Adipose tissue (tissue), 3 donors: ENCODE measurements around the gene CERCAM. TPM values are rescaled to one million over a fixed set of nuclear protein-coding genes. Genes with fewer than 3 reads are reported as not detected.
"Not testable (repeated sequence)": the region's sequence is repeated elsewhere in the genome, so short reads cannot be mapped to it uniquely, and the experiment has no call there.

Experiments used
- H3K27ac ChIP-seq: one replicate; pipeline ENCODE4 v1.5.1; 2013; ENCODE audit warnings: low read depth, low read length
- WGBS, 3 donors: extraction: QIAGEN DNeasy Blood & Tissue Kit; methylation state at CpG; one replicate each; pipeline ENCODE4 v1.1.7; 2013; 5-methylcytosine and 5-hydroxymethylcytosine counted together
- polyA plus RNA-seq, 3 donors: library from polyadenylated mRNA; stranded (reverse); fragments of 200-250 nt; gene quantifications; one replicate each; pipeline ENCODE4 v1.2.3, GENCODE V29; 2013
- donor health status: healthy with polysubstance abuse.
- donor health status: Bipolar disorder and iron deficiency.
- donor health status: healthy.

The CERCAM gene
- polyA plus RNA-seq, 3 donors = 13.8 to 59.4 (median 19.8) TPM

GRCh38 chr9:128413728-128414127 is 6.9 kb upstream of the CERCAM start:
- 88 to 91% (median 90%) methylated on average over 13 of the region's 13 CpGs for WGBS, 3 donors
- not testable (repeated sequence) for H3K27ac ChIP-seq

DNA sequence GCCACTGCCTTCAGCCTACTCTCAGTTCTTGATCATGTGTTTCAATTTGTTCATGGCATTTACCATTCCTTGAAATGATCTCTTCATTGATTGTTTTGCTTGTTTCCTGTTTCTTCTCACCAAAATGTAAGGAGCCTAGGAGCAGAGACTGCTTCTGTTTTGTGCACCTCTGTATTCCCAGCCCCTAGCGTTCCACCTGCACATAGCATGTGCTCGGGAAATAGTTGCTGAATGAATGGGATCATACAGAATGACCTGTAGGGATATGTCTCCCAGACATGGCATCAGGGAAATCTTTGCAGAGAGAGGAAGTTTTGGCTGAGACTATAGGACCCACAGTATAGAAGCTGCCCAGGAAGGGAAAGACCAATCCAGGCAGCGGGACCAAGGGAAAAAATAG is 6.2 kb upstream of the CERCAM start:
- H3K27ac ChIP-seq = no peak overlapping the region
- WGBS, 3 donors = 50 to 61% (median 60%) methylated on average over 3 of the region's 3 CpGs

DNA sequence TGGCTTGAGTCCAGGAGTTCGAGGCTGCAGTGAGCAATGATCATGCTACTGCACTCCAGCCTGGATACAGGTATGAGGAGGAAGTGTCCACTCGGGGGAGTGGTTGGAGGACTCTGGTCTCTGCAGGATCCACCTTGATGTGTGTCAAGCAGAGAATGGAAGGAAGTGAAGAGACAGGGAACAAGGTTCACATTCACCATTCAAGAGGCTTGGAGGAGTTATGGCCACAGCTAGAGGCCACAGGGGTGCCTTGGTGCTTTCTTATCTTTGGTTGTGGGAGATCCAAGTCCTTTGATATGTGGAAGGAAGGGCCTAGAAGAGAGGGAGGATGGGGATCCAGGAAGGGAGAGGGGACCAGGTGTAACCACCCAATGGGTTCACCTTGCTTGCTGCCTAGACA is 5.4 kb upstream of the CERCAM start:
- WGBS, 3 donors = 74 to 81% (median 79%) methylated on average over 2 of the region's 2 CpGs
- H3K27ac ChIP-seq = no peak overlapping the region

DNA sequence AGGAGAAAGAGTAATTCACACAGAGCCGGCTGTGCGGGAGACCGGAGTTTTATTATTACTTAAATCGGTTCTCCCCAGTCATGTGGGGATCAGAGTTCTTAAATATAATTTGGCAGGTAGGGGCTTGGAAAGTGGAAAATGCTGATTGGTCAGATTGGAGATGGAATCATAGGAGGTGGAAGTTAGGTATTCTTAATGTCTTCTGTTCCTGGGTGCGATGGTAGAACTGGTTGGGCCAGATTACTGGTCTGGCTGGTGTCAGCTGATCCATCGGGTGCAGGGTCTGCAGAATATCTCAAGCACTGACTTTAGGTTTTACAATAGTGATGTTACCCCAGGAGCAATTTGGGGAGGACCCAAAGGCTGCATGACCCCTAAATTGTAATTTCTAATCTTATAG is 4.6 kb upstream of the CERCAM start:
- 34 to 75% (median 58%) methylated on average over 6 of the region's 6 CpGs for WGBS, 3 donors
- no peak overlapping the region for H3K27ac ChIP-seq

- H3K27ac ChIP-seq = no peak overlapping the region
- WGBS, 3 donors = 47 to 60% (median 56%) methylated on average over 6 of the region's 6 CpGs
Measured at GRCh38 chr9:128416432-128417019, 4.1 kb upstream of the CERCAM start.

- WGBS, 3 donors = 8 to 16% (median 9%) methylated on average over 28 of the region's 28 CpGs
- no peak overlapping the region for H3K27ac ChIP-seq
Measured at GRCh38 chr9:128419061-128419925, 1.4 kb upstream of the CERCAM start.

- 0 to 1% (median 1%) methylated on average over 50 to 59 of the region's 59 CpGs for WGBS, 3 donors
- no peak overlapping the region for H3K27ac ChIP-seq
Measured at GRCh38 chr9:128420060-128420650, 502 bp upstream of the CERCAM start.

- WGBS, 3 donors = 24 to 25% (median 25%) methylated on average over 9 to 11 of the region's 11 CpGs
- H3K27ac ChIP-seq = no peak overlapping the region
Measured at GRCh38 chr9:128421482-128421996, 882 bp downstream of the CERCAM start.

DNA sequence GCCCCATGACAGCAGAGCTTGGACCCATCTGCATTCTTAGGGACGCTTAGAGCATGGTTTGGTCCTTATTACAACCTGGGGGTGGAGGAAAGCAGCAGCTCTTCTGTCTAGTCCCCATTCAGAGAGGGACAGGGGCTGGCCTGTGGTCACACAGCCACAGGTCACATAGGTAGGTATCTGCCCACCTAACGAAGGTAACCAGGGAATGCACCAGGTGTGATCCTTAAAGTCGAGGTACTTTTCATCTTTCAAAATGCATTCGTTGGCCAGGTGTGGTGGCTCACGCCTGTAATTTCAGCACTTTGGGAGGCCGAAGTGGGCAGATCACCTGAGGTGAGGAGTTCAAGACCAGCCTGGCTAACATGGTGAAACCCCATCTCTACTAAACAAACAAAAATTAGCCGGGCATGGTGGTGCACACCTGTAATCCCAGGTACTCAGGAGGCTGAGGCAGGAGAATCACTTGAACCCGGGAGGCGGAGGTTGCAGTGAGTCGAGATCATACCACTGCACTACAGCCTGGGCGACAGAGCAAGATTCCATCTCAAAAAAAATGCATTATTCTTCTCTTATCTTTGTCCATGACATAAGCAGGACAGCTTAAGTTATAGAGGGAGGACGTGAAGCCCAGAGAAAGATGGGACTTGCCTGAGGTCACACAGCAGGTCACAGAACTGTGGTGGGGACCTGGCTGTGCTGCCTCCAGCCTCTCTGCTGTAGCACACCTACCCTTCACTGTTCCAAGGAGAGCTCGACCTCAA is 1.5 kb downstream of the CERCAM start:
- WGBS, 3 donors = 88 to 90% (median 89%) methylated on average over 13 of the region's 13 CpGs
- not testable (repeated sequence) for H3K27ac ChIP-seq

GRCh38 chr9:128422783-128423150 is 2.1 kb downstream of the CERCAM start:
- H3K27ac ChIP-seq = no peak overlapping the region
- WGBS, 3 donors = 90 to 97% (median 92%) methylated on average over 5 of the region's 5 CpGs

- not testable (repeated sequence) for H3K27ac ChIP-seq
- WGBS, 3 donors = 75 to 87% (median 80%) methylated on average over 6 of the region's 6 CpGs
Measured at GRCh38 chr9:128423356-128423755, 2.7 kb downstream of the CERCAM start.

DNA sequence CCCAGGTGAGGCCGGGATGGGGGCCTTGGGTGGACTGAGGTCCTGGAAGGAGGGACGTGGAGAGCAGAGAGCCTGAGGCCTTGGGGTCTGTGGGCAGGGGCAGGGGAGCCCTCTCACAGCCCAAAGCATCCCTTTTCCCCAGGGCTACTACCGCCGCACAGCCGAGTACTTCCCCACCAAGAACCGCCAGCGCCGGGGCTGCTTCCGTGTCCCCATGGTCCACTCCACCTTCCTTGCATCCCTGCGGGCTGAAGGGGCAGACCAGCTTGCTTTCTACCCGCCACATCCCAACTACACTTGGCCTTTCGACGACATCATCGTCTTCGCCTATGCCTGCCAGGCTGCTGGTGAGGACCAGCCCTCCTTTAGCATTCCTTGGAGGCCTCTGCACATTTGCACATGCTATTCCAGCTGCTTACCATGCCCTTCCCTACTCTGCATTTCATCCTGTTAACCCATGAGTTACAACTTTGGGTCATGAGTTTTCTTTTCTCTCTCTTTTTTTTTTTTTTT is 3.7 kb downstream of the CERCAM start:
- WGBS, 3 donors = 92 to 97% (median 97%) methylated on average over 14 to 15 of the region's 15 CpGs
- H3K27ac ChIP-seq = no peak overlapping the region

DNA sequence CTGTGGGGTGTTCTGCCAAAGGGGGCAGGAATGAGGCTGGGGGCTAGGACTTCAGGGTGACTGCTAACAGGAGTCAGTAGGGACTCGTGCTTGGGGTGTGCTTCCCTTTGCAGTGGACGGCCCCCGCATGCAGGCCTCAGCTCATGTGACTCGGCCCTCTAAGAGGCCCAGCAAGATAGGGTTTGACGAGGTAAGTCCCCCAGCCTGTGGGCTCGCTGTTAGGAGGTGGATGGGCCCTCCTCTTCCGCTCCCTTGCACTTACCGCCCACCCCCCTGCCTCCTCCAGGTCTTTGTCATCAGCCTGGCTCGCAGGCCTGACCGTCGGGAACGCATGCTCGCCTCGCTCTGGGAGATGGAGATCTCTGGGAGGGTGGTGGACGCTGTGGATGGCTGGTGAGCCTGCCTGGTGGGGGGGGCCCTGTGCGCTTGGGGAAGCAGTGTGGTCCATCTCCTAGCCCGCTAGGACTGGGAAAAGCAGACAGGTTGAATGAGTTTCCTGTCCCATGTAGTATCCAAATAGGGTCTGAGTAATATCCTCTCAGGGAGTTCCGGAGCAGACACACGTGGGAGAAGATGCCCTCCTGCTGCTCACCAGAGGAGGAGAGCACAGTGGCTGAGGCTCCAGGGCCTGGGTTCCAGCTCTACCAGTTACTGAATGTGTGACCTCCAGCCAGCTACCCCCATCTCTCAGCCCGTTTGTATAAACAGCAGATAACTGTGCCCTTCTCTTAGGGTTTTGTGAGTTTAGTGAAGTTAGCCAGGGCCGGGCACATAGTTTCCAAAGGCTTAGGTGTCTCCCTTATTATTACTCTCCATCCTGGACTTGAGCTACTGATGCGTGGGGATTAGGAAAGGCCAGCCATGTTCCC is 8.2 kb downstream of the CERCAM start:
- H3K27ac ChIP-seq = no peak overlapping the region
- 78 to 87% (median 78%) methylated on average over 19 to 22 of the region's 22 CpGs for WGBS, 3 donors

DNA sequence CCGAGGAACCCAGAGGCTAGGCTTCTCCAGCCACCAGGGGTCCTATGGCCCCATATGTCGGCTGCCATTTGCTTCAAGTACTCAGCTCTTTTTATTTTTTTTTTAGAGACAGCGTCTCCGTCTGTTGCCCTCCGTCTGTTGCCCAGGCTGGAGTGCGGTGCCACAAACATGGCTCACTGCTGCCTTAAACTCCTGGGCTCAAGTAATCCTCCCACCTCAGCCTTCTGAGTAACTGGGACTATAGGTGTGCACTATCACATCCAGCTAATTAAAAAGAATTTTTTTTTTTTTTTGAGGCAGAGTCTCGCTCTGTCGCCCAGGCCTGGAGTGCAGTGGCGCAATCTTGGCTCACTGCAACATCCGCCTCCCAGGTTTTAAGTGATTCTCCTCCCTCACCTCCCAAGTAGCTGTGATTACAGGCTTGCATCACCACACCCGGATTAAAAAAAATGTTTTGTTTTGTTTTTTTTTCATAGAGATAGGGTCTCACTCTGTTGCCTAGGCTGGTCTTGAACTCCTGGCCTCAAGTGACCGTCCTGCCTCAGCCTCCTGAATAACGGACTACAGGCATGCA is 8.9 kb downstream of the CERCAM start:
- WGBS, 3 donors = 83 to 88% (median 84%) methylated on average over 13 of the region's 13 CpGs
- no peak overlapping the region for H3K27ac ChIP-seq

DNA sequence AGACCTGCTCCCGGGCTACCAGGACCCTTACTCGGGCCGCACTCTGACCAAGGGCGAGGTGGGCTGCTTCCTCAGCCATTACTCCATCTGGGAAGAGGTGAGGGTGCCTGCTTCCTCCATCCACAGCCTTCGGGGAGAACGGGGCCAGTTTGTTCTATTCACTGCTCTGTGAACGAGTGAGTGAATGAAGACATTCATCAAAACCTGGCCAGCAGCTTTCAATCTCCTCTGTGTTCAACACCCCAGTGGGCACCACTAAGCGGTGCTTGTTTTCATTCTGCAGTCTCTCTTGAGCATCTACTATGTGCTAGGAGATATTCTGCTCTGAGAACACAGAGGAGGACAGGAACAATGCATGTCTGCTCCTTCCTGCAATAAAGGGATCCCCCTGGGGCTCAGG is 10.6 kb downstream of the CERCAM start:
- 86 to 95% (median 92%) methylated on average over 8 of the region's 8 CpGs for WGBS, 3 donors

GRCh38 chr9:128434340-128434739 is 13.7 kb downstream of the CERCAM start:
- WGBS, 3 donors = 92 to 96% (median 94%) methylated on average over 17 of the region's 17 CpGs
- H3K27ac ChIP-seq = no peak overlapping the region

More for the DNA sequence above, 10.6 kb downstream of the CERCAM start:
- H3K27ac ChIP-seq = no peak overlapping the region

DNA sequence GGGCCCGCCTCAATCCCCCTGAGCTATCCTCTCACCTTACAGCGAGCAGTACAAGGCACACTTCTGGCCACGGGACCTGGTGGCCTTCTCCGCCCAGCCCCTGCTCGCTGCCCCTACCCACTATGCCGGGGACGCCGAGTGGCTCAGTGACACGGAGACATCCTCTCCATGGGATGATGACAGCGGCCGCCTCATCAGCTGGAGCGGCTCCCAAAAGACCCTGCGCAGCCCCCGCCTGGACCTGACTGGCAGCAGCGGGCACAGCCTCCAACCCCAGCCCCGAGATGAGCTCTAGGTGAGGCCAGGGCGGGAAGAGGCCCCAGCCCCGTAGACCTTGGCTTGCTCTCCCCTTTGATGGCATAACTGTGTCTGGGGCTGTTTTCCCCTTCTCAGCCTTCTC is 15.0 kb downstream of the CERCAM start:
- WGBS, 3 donors = 91 to 95% (median 95%) methylated on average over 18 of the region's 18 CpGs
- H3K27ac ChIP-seq = no peak overlapping the region
